GM08714 (cell line): ENCODE measurements around the gene BCKDHB.

Experiments
- H3K4me3 ChIP-seq: fragments of 200-500 bp; sonication (Bioruptor generic); 2 replicates; pipeline ENCODE4 v1.5.1; 2014; ENCODE audit warnings: mild to moderate bottlenecking, low read length, inconsistent platforms
- ZNF274 ChIP-seq: IDR thresholded peaks from 2 replicates; pipeline ENCODE4 v1.6.1; 2012; ENCODE audit warnings: mild to moderate bottlenecking, low read depth, low read length

Gene BCKDHB

GRCh38 chr6:80133020-80133419 lies 26.5 kb downstream of the BCKDHB start:
- TF ChIP-seq ZNF274, result no peak
- no peak overlapping the region for H3K4me3 ChIP-seq

- no peak overlapping the region for H3K4me3 ChIP-seq
- no peak for TF ChIP-seq ZNF274
These were observed 27.6 kb downstream of the BCKDHB start for GRCh38 chr6:80134065-80134464.

- TF ChIP-seq ZNF274, result no peak
- H3K4me3 ChIP-seq, result no peak overlapping the region
These were observed 36.1 kb downstream of the BCKDHB start for GRCh38 chr6:80142586-80142985.

GRCh38 chr6:80143419-80143937 lies 37.0 kb downstream of the BCKDHB start:
- TF ChIP-seq ZNF274, result no peak
- no peak overlapping the region for H3K4me3 ChIP-seq

GRCh38 chr6:80144753-80145315 lies 38.4 kb downstream of the BCKDHB start:
- no peak for TF ChIP-seq ZNF274
- H3K4me3 ChIP-seq, result no peak overlapping the region

GRCh38 chr6:80145509-80145908 lies 39.0 kb downstream of the BCKDHB start:
- no peak for TF ChIP-seq ZNF274
- H3K4me3 ChIP-seq, result no peak overlapping the region

- no peak for TF ChIP-seq ZNF274
- H3K4me3 ChIP-seq, result no peak overlapping the region
These were observed 39.5 kb downstream of the BCKDHB start for GRCh38 chr6:80145921-80146320.

GRCh38 chr6:80148220-80148619 lies 41.7 kb downstream of the BCKDHB start:
- no peak for TF ChIP-seq ZNF274
- no peak overlapping the region for H3K4me3 ChIP-seq

- no peak overlapping the region for H3K4me3 ChIP-seq
- TF ChIP-seq ZNF274, result no peak
These were observed 45.2 kb downstream of the BCKDHB start for GRCh38 chr6:80151635-80152034.

GRCh38 chr6:80154160-80154559 lies 47.7 kb downstream of the BCKDHB start:
- no peak overlapping the region for H3K4me3 ChIP-seq
- no peak for TF ChIP-seq ZNF274

- H3K4me3 ChIP-seq, result no peak overlapping the region
These were observed 49.8 kb downstream of the BCKDHB start for GRCh38 chr6:80156221-80156620.

GRCh38 chr6:80158478-80158989 lies 52.1 kb downstream of the BCKDHB start:
- TF ChIP-seq ZNF274, result no peak
- H3K4me3 ChIP-seq, result no peak overlapping the region

More at GRCh38 chr6:80156221-80156620, 49.8 kb downstream of the BCKDHB start:
- TF ChIP-seq ZNF274, result no peak

GRCh38 chr6:80161434-80161833 lies 55.0 kb downstream of the BCKDHB start:
- no peak overlapping the region for H3K4me3 ChIP-seq
- TF ChIP-seq ZNF274, result no peak

GRCh38 chr6:80163754-80164187 lies 57.3 kb downstream of the BCKDHB start:
- no peak for TF ChIP-seq ZNF274
- H3K4me3 ChIP-seq, result no peak overlapping the region; the same call in 1 of the 2 replicates

- TF ChIP-seq ZNF274, result no peak
- no peak overlapping the region; the same call in 1 of the 2 replicates for H3K4me3 ChIP-seq
These were observed 58.7 kb downstream of the BCKDHB start for GRCh38 chr6:80165143-80165542.

GRCh38 chr6:80165819-80166218 lies 59.3 kb downstream of the BCKDHB start:
- TF ChIP-seq ZNF274, result no peak
- no peak overlapping the region for H3K4me3 ChIP-seq
